ENCODE results near the gene MDC1.
"Not testable (repeated sequence)": the region's sequence is repeated elsewhere in the genome, so short reads cannot be mapped to it uniquely, and the experiment has no call there.

MDC1 gene

GRCh38 chr6:30725713-30726505 lies 8.8 kb upstream of the MDC1 start:
- DNase-seq (ENCODE audit: low read depth) = no peak

DNA sequence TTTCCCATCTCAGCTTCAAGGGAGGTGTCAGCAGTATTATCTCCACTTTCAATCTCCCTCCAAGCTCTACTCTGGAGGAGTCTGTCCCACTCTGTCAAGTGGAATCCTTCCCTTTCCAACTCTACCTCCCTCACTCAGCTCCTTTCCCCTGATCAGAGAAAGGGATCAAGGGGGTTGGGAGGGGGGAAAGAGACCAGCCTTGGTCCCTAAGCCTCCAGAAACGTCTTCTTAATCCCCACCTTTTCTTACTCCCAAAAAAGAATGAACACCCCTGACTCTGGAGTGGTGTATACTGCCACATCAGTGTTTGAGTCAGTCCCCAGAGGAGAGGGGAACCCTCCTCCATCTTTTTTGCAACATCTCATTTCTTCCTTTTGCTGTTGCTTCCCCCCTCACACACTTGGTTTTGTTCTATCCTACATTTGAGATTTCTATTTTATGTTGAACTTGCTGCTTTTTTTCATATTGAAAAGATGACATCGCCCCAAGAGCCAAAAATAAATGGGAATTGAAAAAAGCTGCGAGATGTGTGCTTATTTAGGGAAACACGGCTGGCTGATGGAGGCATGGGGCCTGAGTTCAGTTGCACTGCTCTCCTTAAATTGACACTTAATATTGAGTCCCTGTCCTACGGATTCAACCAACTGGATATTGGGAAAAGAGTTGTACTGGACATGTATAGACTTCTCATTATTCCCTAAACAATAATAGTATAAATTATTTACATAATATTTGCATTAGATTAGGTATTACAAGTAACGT lies 8.0 kb upstream of the MDC1 start:
- no peak for DNase-seq (ENCODE audit: low read depth)

- not testable (repeated sequence) for DNase-seq (ENCODE audit: low read depth)
These were observed 7.0 kb upstream of the MDC1 start for GRCh38 chr6:30723843-30724741.

- not testable (repeated sequence) for DNase-seq (ENCODE audit: low read depth)
These were observed 6.2 kb upstream of the MDC1 start for GRCh38 chr6:30723159-30723842.

DNA sequence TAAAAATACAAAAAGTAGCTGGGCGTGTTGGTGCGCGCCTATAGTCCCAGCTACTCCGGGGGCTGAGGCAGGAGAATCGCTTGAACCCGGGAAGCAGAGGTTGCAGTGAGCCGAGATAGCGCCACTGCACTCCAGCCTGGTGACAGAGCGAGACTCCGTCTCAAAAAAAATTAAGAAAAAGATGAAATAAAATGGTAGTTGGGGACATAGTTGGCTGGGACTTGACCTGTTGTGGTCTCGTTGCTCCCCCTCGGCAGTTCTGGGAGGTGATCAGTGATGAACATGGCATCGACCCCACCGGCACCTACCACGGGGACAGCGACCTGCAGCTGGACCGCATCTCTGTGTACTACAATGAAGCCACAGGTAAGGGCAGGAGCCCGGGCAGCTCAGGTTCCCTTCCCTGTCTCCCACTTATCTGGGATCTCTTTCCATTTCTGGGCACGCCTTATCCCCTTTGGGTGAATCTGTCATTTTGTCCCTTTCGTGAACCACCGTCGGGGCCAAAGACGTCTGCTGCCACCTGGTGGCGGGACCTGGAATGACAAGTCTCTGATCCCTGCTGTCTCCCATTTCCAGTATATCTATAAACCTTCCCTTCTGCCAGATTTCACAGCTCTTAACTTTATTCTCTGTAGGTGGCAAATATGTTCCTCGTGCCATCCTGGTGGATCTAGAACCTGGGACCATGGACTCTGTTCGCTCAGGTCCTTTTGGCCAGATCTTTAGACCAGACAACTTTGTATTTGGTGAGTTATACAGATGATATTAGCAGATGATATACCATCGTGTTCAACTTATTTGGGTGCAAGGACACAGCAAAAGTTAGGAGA lies 5.4 kb upstream of the MDC1 start:
- DNase-seq (ENCODE audit: low read depth) = peak; percentile 80

DNA sequence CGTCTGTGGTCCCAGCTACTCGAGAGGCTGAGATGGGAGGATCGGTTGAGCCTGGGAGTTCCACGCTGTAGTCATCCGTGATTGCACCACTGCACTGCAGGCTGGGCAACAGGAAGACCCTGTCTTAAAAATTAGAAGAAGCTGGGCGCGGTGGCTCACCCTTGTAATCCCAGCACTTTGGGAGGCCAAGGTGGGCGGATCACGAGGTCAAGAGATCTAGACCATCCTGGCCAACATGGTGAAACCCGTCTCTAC lies 4.9 kb upstream of the MDC1 start:
- not testable (repeated sequence) for DNase-seq (ENCODE audit: low read depth)

GRCh38 chr6:30721198-30722024 lies 4.3 kb upstream of the MDC1 start:
- peak; percentile 98 for DNase-seq (ENCODE audit: low read depth)

GRCh38 chr6:30720738-30721197 lies 3.7 kb upstream of the MDC1 start:
- no peak for DNase-seq (ENCODE audit: low read depth)

- DNase-seq (ENCODE audit: low read depth) = peak; percentile 93
These were observed 3.0 kb upstream of the MDC1 start, which contains the start of gene TUBB for GRCh38 chr6:30719791-30720737. Gene TUBB, plus strand, starts transcription at chr6:30720352. Its CDS starts 155 bp downstream, at chr6:30720507.

DNA sequence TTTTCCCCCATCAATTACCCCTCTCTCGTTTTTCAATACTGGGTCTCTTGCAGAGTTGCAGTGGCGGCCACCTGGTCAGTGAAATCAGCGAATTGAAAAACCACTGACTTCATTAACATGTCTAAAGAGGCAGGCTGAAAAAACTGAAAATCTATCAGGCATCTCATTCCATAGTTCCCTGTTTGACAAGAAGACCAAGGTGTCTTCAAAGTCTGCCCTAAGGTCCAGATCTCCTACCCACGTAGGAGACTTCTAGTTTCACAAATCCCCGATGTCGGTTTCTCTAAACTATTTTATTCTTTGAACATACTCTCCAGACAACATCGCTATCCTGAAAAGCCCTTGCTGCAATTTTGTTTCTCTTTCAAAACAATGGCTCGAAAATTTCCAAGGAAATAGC lies 2.3 kb upstream of the MDC1 start:
- no peak for DNase-seq (ENCODE audit: low read depth)

GRCh38 chr6:30717845-30718720 lies 1.0 kb upstream of the MDC1 start:
- DNase-seq (ENCODE audit: low read depth) = not testable (repeated sequence)

DNA sequence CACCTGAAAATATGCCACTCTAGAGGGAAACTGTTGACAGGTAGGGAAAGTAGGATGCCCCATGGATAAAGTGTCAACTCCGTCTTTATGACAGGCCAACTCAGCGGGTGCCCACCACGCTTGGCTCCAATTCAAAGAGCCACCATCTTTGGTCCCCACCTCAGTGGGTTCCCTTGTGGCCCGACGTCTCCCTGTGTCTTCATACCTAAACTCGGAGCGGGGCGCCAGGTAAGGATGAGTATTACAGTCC lies 277 bp downstream of the MDC1 start:
- DNase-seq (ENCODE audit: low read depth) = no peak

DNA sequence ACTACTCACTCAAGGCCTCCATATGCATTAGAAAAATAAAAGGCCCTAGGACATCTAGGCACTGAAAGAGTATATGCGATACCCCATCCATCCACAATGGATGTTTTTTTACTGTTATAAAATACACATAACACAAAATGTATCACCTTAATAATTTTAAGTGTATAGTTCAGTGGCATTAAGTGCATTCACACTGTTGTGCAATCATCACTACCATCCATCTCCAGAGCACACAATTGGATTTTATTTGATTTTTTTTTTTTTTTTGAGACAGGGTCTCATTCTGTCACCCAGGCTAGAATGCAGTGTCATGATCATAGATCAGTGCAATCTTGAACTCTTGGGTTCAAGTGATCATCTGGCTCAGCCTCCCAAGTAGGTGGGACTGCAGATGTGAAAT lies 2.8 kb downstream of the MDC1 start:
- no peak for DNase-seq (ENCODE audit: low read depth)

GRCh38 chr6:30712441-30712945 lies 4.6 kb downstream of the MDC1 start:
- no peak for DNase-seq (ENCODE audit: low read depth)

GRCh38 chr6:30711758-30712380 lies 5.2 kb downstream of the MDC1 start:
- DNase-seq (ENCODE audit: low read depth) = no peak

DNA sequence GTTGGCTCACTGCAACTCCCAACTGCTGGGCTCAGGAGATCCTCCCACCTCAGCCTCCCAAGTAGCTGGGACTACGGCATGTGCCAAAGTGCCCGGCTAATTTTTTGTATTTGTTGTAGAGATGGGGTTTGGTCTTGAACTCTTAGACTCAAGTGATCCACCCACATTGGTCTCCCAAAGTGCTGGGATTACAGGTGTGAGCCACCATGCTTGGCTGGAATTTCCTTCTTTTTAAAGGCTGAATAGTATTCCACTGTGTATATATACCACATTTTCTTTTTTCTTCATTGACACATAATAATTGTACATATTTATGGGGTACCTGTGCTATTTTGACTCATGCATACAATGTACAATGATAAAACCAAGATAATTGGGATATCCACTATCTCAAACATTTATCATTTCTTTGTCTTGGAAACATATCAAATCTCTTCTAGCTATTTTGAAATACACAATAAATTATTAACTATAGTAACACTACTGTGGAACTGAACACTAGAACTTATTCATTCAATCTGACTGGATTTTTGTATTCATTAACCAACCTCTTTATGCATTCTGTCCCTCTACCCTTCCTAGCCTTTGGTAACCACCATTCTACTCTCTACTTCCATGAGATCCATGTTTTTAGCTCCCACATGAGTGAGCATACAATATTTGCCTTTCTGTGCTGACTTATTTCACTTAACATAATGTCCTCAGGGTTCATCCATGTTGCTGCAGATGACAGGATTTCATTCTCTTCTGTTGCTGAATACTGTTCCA lies 7.8 kb downstream of the MDC1 start:
- DNase-seq (ENCODE audit: low read depth) = no peak
